NB4 (cell line): ENCODE measurements around the gene FASN.

Source experiments
- CTCF ChIP-seq: IDR thresholded peaks from one replicate; pipeline ENCODE4 v1.5.1; 2012; ENCODE audit warnings: low read depth, low read length
- POLR2A ChIP-seq: IDR thresholded peaks from 2 replicates; pipeline ENCODE4 v1.6.1; 2011; ENCODE audit warnings: mild to moderate bottlenecking; ENCODE audit not compliant: insufficient read length; ENCODE audit errors: extremely low read depth

- no peak for TF ChIP-seq CTCF
- no peak for TF ChIP-seq POLR2A
Observed at GRCh38 chr17:82070611-82071010, 27.4 kb downstream of the FASN start.
